Peyer's patch (tissue), 4 donors: ENCODE data around the gene ITPR1. TPM values are rescaled to one million over a fixed set of nuclear protein-coding genes. Genes with fewer than 3 reads are reported as not detected.

Experiments used
- DNase-seq, 3 donors: peaks; one replicate each; pipeline ENCODE4 v3.0.0-alpha.2; 2017 to 2019
- H3K27ac ChIP-seq, 4 donors: fragments of 200-600 bp; sonication (generic); one replicate each; pipeline ENCODE4 v1.5.1; 2016 to 2019
- H3K27me3 ChIP-seq, 2 donors: fragments of 200-600 bp; sonication (generic); one replicate each; pipeline ENCODE4 v1.5.1; 2019
- H3K36me3 ChIP-seq, 3 donors: fragments of 200-600 bp; sonication (generic); one replicate each; pipeline ENCODE4 v1.5.1; 2016 to 2019
- H3K4me1 ChIP-seq, 4 donors: fragments of 200-600 bp; sonication (generic); one replicate each; pipeline ENCODE4 v1.5.1; 2016 to 2019
- H3K4me3 ChIP-seq, 4 donors: fragments of 200-600 bp; sonication (generic); 1 replicate in 3 of 4; 2 replicates in 1 of 4; pipeline ENCODE4 v1.5.1; 2016 to 2019; ENCODE audit warnings: mild to moderate bottlenecking in 1 of 4
- H3K9me3 ChIP-seq, 4 donors: fragments of 200-600 bp; sonication (generic); one replicate each; pipeline ENCODE4 v1.5.1; 2016 to 2019; ENCODE audit warnings: mild to moderate bottlenecking in 1 of 4
- POLR2A ChIP-seq, 2 donors: fragments of 450-650 bp; IDR thresholded peaks; one replicate each; pipeline ENCODE4 v1.5.1; 2017; ENCODE audit warnings: antibody characterized with exemption in 2 of 2, mild to moderate bottlenecking in 2 of 2, moderate library complexity in 2 of 2
- total RNA-seq, 4 donors: library from RNA; depleted of rRNA; stranded (reverse); fragments of >200 nt; gene quantifications; one replicate each; pipeline ENCODE4 v1.1.0, GENCODE V29; 2016
- TF ChIP-seq, protein P1 (sequence below), 6 experiments: fragments of 450-650 bp in 4 of 6; fragments of 200-600 bp in 2 of 6; sonication (generic) in 1 of 6; IDR thresholded peaks; one replicate each; pipeline ENCODE4 v1.5.1; 2017 to 2019; ENCODE audit warnings: antibody characterized with exemption in 6 of 6, mild to moderate bottlenecking in 3 of 6, moderate library complexity in 1 of 6

Gene ITPR1
- total RNA-seq, 4 donors from 2014 or later, result 13.3 to 142 (median 22.7) TPM

DNA sequence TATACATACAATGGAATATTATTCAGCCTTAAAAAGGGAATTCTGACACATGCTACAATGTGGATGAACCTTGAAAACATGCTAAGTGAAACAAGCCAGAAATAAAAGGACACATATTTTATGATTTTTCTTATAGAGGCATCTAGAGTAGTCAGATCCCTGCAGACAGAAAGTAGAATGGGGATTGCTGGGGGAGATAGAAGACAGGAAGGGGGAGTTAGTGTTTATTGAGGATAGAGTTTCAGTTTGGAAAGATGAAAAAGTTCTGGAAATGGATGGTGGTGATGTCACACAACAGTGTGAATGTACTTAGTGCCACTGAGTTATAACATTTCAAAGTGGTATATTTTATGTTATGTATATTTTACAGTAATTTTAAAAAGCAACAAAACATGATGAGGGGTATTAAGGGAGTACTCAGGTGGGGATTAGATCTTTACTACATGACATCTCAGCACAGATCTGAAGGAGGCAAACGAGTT lies 4.7 kb downstream of the ITPR1 start:
- Histone ChIP-seq H3K4me1 (peaks cover 0 to 10% (median 0%) of the 10 kb centered on the region in 4 donors), H3K27ac (no peak overlapping the region)

DNA sequence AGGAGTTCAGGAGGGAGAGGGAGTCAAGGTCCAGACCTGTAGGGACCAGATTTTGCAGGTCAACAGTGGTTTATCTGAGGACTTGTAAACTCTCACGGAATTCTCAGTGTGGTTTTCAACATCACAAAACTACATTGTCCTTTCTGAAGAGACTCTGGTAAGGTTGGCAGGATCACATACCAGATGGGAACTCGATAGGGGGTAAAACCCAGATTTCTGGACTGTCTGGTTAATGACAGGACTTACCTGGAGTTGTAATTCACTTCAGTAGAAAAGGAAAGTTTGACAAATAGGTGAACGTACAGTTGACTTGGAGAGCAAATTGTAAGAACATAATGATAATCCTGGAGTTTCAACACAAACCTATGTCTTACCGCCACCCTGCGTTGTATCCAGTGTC lies 5.3 kb downstream of the ITPR1 start:
- no peak for DNase-seq

More for the DNA sequence above, 4.7 kb downstream of the ITPR1 start:
- DNase-seq, result no peak
- no peaks in the 10 kb centered on the region for H3K27me3 ChIP-seq
- H3K36me3 ChIP-seq, result no peaks in the 10 kb centered on the region
- H3K9me3 ChIP-seq, result no peaks in the 10 kb centered on the region
- no peak overlapping the region for H3K4me3 ChIP-seq
- no peak for TF ChIP-seq POLR2A (IDR thresholded peaks at IDR 0.05)
- TF ChIP-seq, protein P1, sequence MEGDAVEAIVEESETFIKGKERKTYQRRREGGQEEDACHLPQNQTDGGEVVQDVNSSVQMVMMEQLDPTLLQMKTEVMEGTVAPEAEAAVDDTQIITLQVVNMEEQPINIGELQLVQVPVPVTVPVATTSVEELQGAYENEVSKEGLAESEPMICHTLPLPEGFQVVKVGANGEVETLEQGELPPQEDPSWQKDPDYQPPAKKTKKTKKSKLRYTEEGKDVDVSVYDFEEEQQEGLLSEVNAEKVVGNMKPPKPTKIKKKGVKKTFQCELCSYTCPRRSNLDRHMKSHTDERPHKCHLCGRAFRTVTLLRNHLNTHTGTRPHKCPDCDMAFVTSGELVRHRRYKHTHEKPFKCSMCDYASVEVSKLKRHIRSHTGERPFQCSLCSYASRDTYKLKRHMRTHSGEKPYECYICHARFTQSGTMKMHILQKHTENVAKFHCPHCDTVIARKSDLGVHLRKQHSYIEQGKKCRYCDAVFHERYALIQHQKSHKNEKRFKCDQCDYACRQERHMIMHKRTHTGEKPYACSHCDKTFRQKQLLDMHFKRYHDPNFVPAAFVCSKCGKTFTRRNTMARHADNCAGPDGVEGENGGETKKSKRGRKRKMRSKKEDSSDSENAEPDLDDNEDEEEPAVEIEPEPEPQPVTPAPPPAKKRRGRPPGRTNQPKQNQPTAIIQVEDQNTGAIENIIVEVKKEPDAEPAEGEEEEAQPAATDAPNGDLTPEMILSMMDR (IDR thresholded peaks at IDR 0.05), result no peak

DNA sequence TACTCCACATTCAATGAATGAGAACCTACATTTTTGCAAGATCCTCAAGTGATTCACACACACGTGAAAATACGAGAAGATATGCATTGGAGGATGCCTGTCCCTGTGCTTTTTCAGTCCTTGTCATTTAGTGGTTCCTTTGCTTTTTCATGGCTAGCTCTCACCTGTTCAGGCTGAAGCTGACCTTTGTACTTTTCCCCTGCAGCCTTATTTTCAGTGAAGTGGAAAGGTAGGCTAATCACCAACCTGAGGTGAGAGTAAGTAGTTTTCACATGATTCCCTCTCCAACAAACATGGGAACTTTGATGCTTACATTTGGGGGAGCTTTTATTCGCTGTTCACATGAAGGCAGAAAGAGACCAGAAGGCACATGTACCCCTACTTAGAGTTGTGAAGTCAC lies 8.3 kb downstream of the ITPR1 start:
- H3K4me1 ChIP-seq, result peaks cover 0 to 26% (median 16%) of the 10 kb centered on the region in 4 donors
- H3K4me3 ChIP-seq, result no peak overlapping the region
- no peaks in the 10 kb centered on the region for H3K9me3 ChIP-seq
- no peaks in the 10 kb centered on the region for H3K36me3 ChIP-seq
- no peaks in the 10 kb centered on the region for H3K27me3 ChIP-seq
- DNase-seq, result no peak
- no peak overlapping the region for H3K27ac ChIP-seq
- no peak for TF ChIP-seq POLR2A (IDR thresholded peaks at IDR 0.05)
- TF ChIP-seq, protein P1 (IDR thresholded peaks at IDR 0.05), result no peak

More for the DNA sequence above, 5.3 kb downstream of the ITPR1 start:
- no peak for TF ChIP-seq POLR2A (IDR thresholded peaks at IDR 0.05)
- TF ChIP-seq, protein P1 (IDR thresholded peaks at IDR 0.05), result no peak
- peaks cover 0 to 10% (median 1%) of the 10 kb centered on the region in 4 donors for H3K4me1 ChIP-seq
- no peaks in the 10 kb centered on the region for H3K9me3 ChIP-seq
- H3K4me3 ChIP-seq, result no peak overlapping the region
- no peaks in the 10 kb centered on the region for H3K27me3 ChIP-seq
- H3K27ac ChIP-seq, result no peak overlapping the region
- no peaks in the 10 kb centered on the region for H3K36me3 ChIP-seq

DNA sequence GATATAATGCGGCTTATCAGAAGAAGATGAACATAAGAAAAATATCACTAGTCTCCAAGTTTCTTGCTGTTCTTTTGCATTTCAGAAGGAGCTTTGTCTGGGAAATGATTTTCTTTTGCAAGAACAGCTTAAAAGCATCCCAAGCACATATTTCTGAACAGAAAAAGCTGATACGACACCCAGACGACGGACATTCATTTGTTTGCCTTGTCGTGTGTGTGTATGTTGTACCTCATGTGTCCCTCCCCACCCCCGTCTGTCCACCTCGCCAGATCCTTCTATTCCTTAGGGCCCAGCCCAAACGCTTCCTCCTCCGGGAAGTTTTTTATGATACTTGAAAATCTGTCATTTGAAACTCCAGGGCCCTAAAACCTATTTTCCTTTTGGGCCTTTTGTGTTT lies 8.8 kb downstream of the ITPR1 start:
- TF ChIP-seq, protein P1 (IDR thresholded peaks at IDR 0.05), result no peak
- no peak for TF ChIP-seq POLR2A (IDR thresholded peaks at IDR 0.05)
- H3K27ac ChIP-seq, result peak overlapping the region in 1 of 4 donors; percentile 76
- H3K9me3 ChIP-seq, result no peaks in the 10 kb centered on the region
- peaks cover 0 to 26% (median 16%) of the 10 kb centered on the region in 4 donors for H3K4me1 ChIP-seq
- H3K4me3 ChIP-seq, result no peak overlapping the region
- no peak for DNase-seq
- no peaks in the 10 kb centered on the region for H3K36me3 ChIP-seq
- H3K27me3 ChIP-seq, result no peaks in the 10 kb centered on the region

DNA sequence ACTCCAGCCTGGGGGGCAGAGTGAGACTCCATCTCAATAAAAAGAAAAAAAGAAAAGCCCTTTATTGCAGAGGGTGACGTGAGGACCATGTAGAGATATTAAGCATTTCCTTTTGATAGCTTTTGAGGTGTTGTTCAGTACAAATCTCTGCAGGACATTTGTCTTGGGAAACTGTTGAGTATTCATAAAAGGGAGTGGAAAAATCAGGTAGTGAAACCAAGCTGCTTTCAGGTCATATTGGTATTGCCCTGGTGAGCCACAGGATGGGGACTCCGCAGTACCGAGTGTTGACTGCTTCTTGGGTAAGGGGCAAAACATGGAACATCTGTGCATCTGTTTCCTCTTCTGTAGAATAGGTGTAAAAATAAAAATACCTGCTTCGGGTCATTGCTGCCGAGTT lies 9.9 kb downstream of the ITPR1 start:
- H3K4me1 ChIP-seq, result peaks cover 0 to 27% (median 18%) of the 10 kb centered on the region in 4 donors
- peak in 2 of 3 donors; percentile 69 to 71 for DNase-seq
- no peaks in the 10 kb centered on the region for H3K36me3 ChIP-seq
- no peak for TF ChIP-seq POLR2A (IDR thresholded peaks at IDR 0.05)
- TF ChIP-seq, protein P1 (IDR thresholded peaks at IDR 0.05), result no peak
- no peak overlapping the region for H3K4me3 ChIP-seq
- H3K27ac ChIP-seq, result peak overlapping the region; percentile 62 to 80 (median 76)
- H3K9me3 ChIP-seq, result no peaks in the 10 kb centered on the region
- H3K27me3 ChIP-seq, result no peaks in the 10 kb centered on the region
